Epidermal melanocyte (primary cell): ENCODE data around the gene GLDC.
A peak's percentile ranks its signal among the peaks of the same experiment; 100 is the strongest.

Source experiments
- DNase-seq: peaks from one replicate; pipeline ENCODE4 v3.0.0; 2011; ENCODE audit warnings: low spot score; ENCODE audit not compliant: insufficient read length

The GLDC gene

GRCh38 chr9:6620796-6621195 lies 24.7 kb downstream of the GLDC start:
- DNase-seq, result no peak

- DNase-seq, result no peak
Observed at GRCh38 chr9:6620353-6620752, 25.2 kb downstream of the GLDC start.

- DNase-seq, result no peak
Observed at GRCh38 chr9:6619909-6620308, 25.6 kb downstream of the GLDC start.

DNA sequence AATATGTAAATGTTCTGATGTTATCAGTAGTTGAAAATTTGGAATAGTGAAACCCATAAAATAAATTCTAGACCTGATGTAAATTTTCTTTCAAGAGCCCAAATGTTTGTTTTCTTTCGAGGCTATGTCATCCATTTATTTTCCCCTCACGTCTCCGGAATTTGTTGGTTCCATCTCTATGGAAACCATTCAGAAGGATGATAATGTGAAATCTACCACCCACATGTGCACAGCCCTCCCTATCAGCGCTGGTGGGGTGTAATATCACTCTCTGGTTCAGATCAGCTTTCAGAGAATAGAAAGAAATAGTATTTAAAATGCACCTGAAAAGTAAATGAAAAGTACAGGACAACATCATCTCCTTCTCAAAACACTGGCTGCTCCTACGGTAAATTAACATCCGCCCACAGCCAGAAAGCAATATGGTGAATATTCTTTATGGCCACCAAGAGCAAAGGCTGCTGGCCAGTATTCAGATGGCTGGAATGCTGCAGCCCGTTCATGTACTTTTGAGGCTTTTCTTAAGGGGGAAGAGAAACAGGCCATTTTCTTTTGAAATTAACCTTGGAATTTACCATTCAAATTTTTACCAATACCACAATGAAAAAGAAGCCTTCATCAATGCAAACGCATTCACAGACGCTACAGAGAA lies 28.5 kb downstream of the GLDC start:
- no peak for DNase-seq

GRCh38 chr9:6614489-6614888 lies 31.0 kb downstream of the GLDC start:
- no peak for DNase-seq

DNA sequence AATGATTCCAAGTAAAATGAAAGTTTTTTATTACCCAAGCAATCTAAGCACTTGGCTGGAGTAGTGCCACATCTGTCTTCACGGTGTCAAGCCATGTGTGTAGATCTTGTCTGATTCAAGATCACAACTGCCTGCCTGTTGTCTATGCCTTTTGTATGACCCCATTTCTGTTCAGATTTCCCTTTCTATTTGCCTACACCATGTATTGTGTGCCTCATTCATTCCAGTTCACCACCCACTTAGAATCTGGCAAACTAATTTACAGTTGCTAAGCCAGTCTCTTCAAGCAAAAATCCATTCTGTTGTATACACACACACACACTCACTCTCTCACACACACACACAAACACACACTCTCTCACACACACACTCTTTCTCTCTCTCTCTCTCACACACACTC lies 33.7 kb downstream of the GLDC start:
- DNase-seq, result no peak

DNA sequence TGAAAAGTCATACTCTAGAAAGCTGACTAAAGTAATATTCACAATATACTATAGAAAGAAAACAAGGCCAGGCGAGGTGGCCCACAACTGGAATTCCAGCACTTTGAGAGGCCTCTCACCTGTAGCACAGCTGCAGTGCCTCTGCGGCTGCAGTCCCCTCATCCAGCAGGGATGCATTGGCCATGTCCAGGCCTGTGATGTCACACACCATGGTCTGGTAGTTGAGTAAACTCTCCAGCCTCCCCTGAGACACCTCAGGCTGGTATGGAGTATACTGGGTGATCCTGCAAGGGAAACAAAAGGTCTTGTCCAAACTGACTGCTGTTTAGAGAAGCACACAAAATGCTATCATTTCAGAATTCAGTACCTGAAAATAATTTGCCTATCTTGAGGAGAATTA lies 35.5 kb downstream of the GLDC start:
- DNase-seq, result no peak

GRCh38 chr9:6609497-6610016 lies 36.0 kb downstream of the GLDC start:
- no peak for DNase-seq

GRCh38 chr9:6605202-6605601 lies 40.3 kb downstream of the GLDC start:
- no peak for DNase-seq

- no peak for DNase-seq
Observed at GRCh38 chr9:6600426-6600825, 45.1 kb downstream of the GLDC start.

GRCh38 chr9:6600006-6600405 lies 45.5 kb downstream of the GLDC start:
- DNase-seq, result no peak

DNA sequence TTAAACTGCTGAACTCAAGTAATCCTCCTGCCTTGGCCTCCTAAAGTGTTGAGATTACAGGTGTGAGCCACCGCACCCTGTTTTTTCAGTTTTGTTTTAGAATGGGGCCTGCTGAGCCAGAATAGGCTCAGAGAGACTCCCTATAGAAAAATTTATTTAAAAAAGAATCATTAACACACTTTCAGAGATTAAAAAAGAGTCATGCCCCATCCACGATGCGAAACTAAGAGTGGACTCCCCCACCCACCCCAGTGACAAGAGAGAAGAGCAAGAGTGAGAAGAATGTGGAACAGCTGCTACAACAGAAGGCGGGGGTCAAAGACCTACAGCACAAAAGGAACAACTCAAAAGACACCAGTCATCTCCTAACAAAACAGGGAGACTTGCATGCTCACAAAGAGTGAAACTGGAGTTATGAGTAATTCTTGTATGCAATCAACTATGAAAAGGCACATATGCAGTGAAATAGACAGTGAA lies 47.2 kb downstream of the GLDC start:
- no peak for DNase-seq

DNA sequence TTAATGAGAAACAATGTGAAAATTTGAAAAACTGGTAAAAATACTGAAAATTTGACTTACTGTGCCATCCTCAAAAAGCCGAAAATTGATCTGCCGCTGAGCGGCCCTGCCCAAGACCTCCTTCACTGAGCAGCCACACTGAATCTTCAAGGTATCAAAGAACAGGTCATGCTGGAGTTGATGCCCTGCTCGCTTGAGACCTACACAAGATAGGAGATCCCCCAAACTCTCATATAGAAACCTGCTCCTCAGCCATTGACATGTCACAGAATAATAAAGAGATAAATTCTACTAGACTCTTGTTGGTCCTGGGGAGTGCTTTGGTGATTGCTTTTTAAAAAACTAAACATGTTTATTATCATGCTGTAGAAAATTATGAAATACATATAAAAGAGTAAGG lies 52.7 kb downstream of the GLDC start:
- no peak for DNase-seq

DNA sequence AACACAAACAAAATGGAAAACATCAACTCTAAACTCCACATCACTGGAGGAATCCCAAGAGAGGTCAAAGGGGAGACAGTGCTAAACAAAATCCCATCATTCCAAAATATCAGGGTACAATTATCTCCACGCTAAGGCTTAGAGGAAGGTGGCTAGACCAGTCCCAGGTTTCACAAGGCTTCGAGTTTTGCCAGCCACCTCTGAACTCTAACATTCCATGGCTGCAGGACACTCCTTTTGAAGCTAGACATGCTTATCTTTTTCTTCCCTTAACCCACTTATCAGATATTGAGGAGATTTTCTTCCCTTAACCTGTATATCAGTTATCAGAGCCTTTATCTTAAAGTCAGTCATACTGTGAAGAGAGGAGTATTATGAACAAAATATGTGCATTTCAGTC lies 53.3 kb downstream of the GLDC start:
- DNase-seq, result no peak

DNA sequence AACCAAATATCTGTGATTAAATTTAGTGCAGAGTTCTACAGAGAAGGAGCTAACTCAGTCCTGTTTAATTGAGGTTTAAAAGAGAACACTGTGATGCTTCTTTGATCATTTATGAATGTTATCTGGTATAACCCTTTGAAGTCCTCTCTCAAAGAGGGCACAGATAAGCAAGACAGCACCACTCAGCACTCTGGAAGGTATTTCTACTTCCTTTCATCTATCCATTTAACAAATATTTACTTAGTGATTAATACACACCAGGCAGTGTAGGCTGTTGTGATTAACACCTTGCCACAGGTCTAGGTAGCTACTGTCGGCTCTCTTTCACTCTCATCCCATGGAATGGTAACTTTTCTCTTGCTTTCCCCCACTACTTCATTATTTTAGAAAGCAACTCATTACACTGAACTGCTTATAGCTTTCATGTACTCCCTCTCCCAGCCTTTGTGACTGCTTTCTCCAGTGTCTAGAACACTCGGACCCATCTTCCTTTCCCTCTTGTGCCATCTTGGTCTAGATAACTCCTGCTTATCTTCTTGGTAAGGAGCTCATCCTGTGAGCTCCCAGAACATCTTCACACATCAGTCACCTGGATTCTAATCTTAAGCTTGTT lies 54.7 kb downstream of the GLDC start:
- no peak for DNase-seq

DNA sequence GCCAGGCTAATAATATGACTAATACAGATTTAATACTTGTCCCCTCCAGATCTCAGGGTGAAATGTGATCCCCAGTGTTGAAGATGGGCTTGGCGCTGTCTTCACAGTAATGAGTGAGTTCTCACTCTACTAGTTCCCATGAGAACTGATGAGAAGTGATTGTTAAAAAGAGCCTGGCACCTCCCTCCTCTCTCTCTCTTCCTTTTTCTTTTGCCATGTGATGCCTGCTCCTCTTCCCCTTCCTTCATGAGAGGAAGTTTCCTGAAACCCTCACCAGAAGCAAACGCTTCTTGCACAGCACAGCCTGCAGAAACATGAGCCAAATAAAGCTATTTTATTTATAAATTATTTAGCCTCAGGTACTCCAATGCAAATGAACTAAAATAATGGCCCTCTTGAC lies 55.2 kb downstream of the GLDC start:
- DNase-seq, result no peak

DNA sequence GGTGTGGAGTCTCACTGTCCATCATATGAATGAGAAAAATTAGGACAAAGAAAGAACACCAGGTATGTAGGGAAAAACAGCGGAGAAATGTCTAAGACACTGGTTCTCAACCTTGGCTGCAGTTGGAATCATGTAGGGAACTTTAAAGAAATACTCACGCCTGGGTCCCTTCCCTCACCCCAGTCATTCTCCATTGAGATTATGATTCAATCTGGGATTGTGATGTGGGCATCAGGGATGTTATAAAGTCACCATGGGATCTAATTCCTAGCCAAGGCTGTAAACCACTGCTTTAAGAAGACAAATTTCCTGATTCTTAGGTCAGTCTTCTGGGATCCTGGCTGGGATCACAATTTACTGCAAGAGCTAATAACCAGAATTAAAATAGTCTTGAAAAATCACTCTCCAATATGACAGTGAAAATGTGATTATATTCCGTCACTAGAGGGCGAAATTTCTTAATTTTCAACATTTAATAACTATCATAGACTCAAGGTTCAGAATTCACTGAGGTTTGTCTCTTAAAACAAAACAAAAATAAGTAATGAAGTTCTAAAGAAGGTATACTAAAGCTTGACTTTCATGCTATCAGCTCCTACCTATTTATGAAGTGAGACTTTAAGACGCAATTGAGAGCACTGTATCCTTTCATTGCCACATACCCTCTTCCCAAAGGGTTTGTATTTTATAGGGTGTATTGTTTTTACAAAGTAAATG lies 60.5 kb downstream of the GLDC start:
- no peak for DNase-seq

GRCh38 chr9:6581253-6581652 lies 64.3 kb downstream of the GLDC start:
- no peak for DNase-seq

DNA sequence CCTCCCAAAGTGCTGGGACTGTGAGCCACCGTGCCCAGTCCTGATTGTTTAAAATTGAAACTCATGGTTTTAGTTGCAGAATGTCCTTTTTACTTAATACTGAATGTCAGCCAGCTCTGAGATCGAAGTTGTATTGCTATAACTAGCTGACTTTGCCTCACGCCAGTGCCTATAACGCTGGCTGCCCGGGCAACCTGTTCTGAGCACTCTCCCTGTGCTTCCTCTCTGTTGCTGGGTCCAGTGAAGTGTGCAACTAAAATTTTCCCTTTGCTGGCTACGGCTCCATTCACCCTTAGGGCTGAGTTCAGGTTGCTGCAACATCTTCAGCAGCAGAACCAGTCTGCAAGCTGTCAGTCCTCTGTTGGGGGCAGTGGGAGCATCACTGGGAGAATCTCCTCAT lies 65.9 kb downstream of the GLDC start:
- no peak for DNase-seq

DNA sequence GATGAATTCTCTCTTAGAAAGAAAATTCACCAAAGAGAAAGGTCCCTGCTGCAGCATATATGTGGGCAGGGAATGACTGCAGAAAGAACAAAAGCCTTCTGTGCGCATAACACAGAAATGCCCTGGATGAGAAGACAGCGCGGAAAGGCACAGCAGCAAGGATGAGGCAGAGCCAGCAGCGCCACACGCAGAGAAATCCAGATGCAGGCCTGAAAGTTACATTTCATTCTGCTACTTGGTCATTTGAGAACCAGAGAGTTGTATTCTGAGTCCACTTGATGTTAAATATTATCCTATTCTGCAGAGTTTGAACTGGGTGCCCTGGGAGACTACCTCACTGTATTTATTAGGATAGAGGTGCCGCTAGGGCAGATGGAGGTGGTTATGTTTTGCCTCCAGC lies 68.5 kb downstream of the GLDC start:
- DNase-seq, result peak; percentile 23

- DNase-seq, result no peak
Observed at GRCh38 chr9:6575324-6576034, 70.0 kb downstream of the GLDC start.

DNA sequence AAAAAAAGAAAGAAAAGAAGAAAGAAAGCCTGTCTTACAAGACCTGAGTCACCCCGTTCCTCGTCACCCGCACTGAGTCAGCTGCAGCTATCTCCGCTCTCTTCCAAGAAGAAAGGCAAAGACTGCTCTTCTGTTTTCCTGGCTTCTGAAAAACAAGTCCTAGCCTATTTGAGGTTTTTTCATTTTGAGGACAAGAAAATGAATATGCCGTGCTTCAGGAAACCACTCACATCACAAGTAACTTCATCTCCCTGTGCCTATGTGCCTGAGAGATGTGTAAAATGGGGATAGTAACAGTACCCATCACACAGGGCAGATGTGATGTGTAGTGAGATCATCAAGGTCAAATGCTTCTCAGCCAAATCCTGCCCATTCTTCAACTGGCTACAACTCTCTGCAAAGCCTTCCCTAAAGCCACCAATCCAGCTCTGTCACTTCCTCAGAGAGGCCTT lies 78.4 kb downstream of the GLDC start:
- no peak for DNase-seq
